OCI-LY7 (cell line): Measurements from ENCODE around the gene ZNF750. TPM values are rescaled to one million over a fixed set of nuclear protein-coding genes. Genes with fewer than 3 reads are reported as not detected.
A peak's percentile ranks its signal among the peaks of the same experiment; 100 is the strongest.
"Not testable (repeated sequence)": the region's sequence is repeated elsewhere in the genome, so short reads cannot be mapped to it uniquely, and the experiment has no call there.

ENCODE experiments used
- BruUV-seq: library from RNA; stranded (reverse); fragments of 400-500 nt; replicated peaks from 2 replicates; lab custom pipeline; 2021; lab: Mats Ljungman, UMichigan
- CTCF ChIA-PET: fragments of 300-600 bp; sonication (Branson Sonifier 250); formaldehyde crosslinking; loops from one replicate; lab custom pipeline; 2022; ENCODE audit warnings: antibody characterized with exemption; ENCODE audit not compliant: unreplicated experiment; lab: Charles Lee
- POLR2A ChIA-PET: fragments of 300-600 bp; sonication (Branson Sonifier 250); formaldehyde crosslinking; loops from one replicate; lab custom pipeline; 2022; ENCODE audit warnings: antibody characterized with exemption; lab: Charles Lee
- DNase-seq: peaks from one replicate; pipeline ENCODE4 v3.0.0-alpha.2; 2015; ENCODE audit warnings: low spot score
- H2AFZ ChIP-seq: fragments of 200-600 bp; sonication (generic), shearing (Covaris generic); 2 replicates; pipeline ENCODE4 v1.6.1; 2014; ENCODE audit warnings: mild to moderate bottlenecking, antibody characterized with exemption, low read length, moderate library complexity
- H3K27ac ChIP-seq: fragments of 200-600 bp; sonication (generic); 2 replicates; pipeline ENCODE4 v1.5.1; 2014; ENCODE audit warnings: mixed run types, low read depth, mild to moderate bottlenecking, moderate library complexity, low read length, inconsistent platforms; ENCODE audit not compliant: poor library complexity, severe bottlenecking
- H3K36me3 ChIP-seq: fragments of 200-600 bp; sonication (generic); 2 replicates; pipeline ENCODE4 v1.6.1; 2014; ENCODE audit warnings: mild to moderate bottlenecking, antibody characterized with exemption, low read length, moderate library complexity, mixed read lengths; ENCODE audit not compliant: insufficient read depth
- H3K4me1 ChIP-seq: fragments of 200-600 bp; sonication (generic); 2 replicates; pipeline ENCODE4 v1.5.1; 2014; ENCODE audit warnings: mild to moderate bottlenecking, low read length; ENCODE audit not compliant: insufficient read depth, poor library complexity, severe bottlenecking
- H3K4me2 ChIP-seq: fragments of 200-600 bp; sonication (generic); 2 replicates; pipeline ENCODE4 v1.6.1; 2014; ENCODE audit warnings: mild to moderate bottlenecking, low read length
- H3K4me3 ChIP-seq: fragments of 200-600 bp; sonication (generic); 2 replicates; pipeline ENCODE4 v1.5.1; 2014; ENCODE audit warnings: mild to moderate bottlenecking, low read depth, low read length; ENCODE audit not compliant: poor library complexity, severe bottlenecking
- H3K79me2 ChIP-seq: fragments of 200-600 bp; sonication (generic); 2 replicates; pipeline ENCODE4 v1.6.1; 2016; ENCODE audit warnings: low read depth, mild to moderate bottlenecking, low read length, moderate library complexity, mixed read lengths; ENCODE audit not compliant: insufficient read depth
- H3K9me2 ChIP-seq: fragments of 200-600 bp; sonication (generic); 2 replicates; pipeline ENCODE4 v1.6.1; 2016; ENCODE audit warnings: mild to moderate bottlenecking, low read length, mixed read lengths; ENCODE audit not compliant: insufficient read depth
- H3K9me3 ChIP-seq: fragments of 200-600 bp; sonication (generic); 2 replicates; pipeline ENCODE4 v1.6.1; 2014; ENCODE audit warnings: mild to moderate bottlenecking, mixed run types, low read length, mixed read lengths
- H4K20me1 ChIP-seq: fragments of 200-600 bp; sonication (generic); 2 replicates; pipeline ENCODE4 v1.6.1; 2014; ENCODE audit warnings: mild to moderate bottlenecking, antibody characterized with exemption, low read length, moderate library complexity, mixed read lengths; ENCODE audit not compliant: insufficient read depth
- CTCF ChIP-seq: fragments of 200-600 bp; sonication (generic); conservative IDR thresholded peaks from 2 replicates; pipeline ENCODE4 v1.5.1; 2014; ENCODE audit warnings: mild to moderate bottlenecking, antibody characterized with exemption, low read length, moderate library complexity, mixed read lengths
- EZH2phosphoT487 ChIP-seq: fragments of 200-600 bp; sonication (generic); IDR thresholded peaks from 2 replicates; pipeline ENCODE4 v1.6.1; 2018; ENCODE audit warnings: low read depth, borderline replicate concordance, mild to moderate bottlenecking, mixed run types, antibody characterized with exemption, low read length, moderate library complexity, mixed read lengths
- intact Hi-C: fragments of 100-400 bp; cut with micrococcal nuclease; formaldehyde crosslinking; loops from one replicate; pipeline ENCODE4 v1.10.0; 2022; ENCODE audit not compliant: unreplicated experiment
- total RNA-seq, 2 experiments: library from RNA; depleted of rRNA in 1 of 2; stranded (reverse); fragments of >200 nt in 1 of 2; shearing (Covaris generic) in 1 of 2; gene quantifications; 2 replicates each; pipeline ENCODE4 v1.2.3, GENCODE V29; 2014 to 2022

ZNF750 gene
- total RNA-seq, 2 experiments from 2014 or later = not detected

GRCh38 chr17:82787081-82787848 is 52.6 kb downstream of the ZNF750 start:
- Histone ChIP-seq H3K9me2 (no peaks in the 10 kb centered on the region), H3K9me3 (no peaks in the 10 kb centered on the region), H2AFZ (no peak overlapping the region), H3K36me3 (peaks cover 68% of the 10 kb centered on the region), H3K79me2 (peaks cover 4% of the 10 kb centered on the region; the same call in 1 of the 2 replicates), H3K4me3 (peak overlapping the region; percentile 16), H3K27ac (peak overlapping the region; percentile 84), H3K4me1 (peaks cover 39% of the 10 kb centered on the region), H4K20me1 (no peaks in the 10 kb centered on the region), H3K4me2 (peak overlapping the region; percentile 64)
- DNase-seq = peak; percentile 97
- ChIA-PET CTCF (no interaction called here), POLR2A (no interaction called here)
- BruUV-seq = no TSS peak
- intact Hi-C loops = loop anchor here (1.0 kb wide), 6 partner anchors 77 to 387 kb away; no protein-coding TSS in a partner anchor
- TF ChIP-seq EZH2phosphoT487 (no peak), CTCF (no peak)

- Histone ChIP-seq H3K9me3 (no peaks in the 10 kb centered on the region), H2AFZ (no peak overlapping the region), H3K79me2 (peaks cover 4% of the 10 kb centered on the region; the same call in 1 of the 2 replicates), H3K36me3 (peaks cover 72% of the 10 kb centered on the region), H3K9me2 (no peaks in the 10 kb centered on the region), H3K4me3 (no peak overlapping the region), H3K27ac (peak overlapping the region; percentile 34), H4K20me1 (no peaks in the 10 kb centered on the region), H3K4me1 (peaks cover 46% of the 10 kb centered on the region), H3K4me2 (peak overlapping the region; percentile 38)
- DNase-seq = peak; percentile 48
- POLR2A ChIA-PET = no interaction called here
- CTCF ChIA-PET = interaction anchor here (1.0 kb wide), 1 partner anchor 99 kb away, joined by 5 read pairs; no protein-coding TSS in a partner anchor
- intact Hi-C loops = no loop called here
- no peak for TF ChIP-seq EZH2phosphoT487
- peak; percentile 61 for TF ChIP-seq CTCF
- BruUV-seq = no TSS peak
Observed at GRCh38 chr17:82786427-82786826, 53.4 kb downstream of the ZNF750 start.

- H3K79me2 ChIP-seq, H3K9me3 ChIP-seq, DNase-seq, H3K9me2 ChIP-seq, H3K4me3 ChIP-seq, H4K20me1 ChIP-seq, BruUV-seq, H3K4me2 ChIP-seq, H3K27ac ChIP-seq, POLR2A ChIA-PET, H2AFZ ChIP-seq, intact Hi-C loops: not testable (repeated sequence)
- Histone ChIP-seq H3K4me1 (peaks cover 47% of the 10 kb centered on the region), H3K36me3 (peaks cover 71% of the 10 kb centered on the region)
- CTCF ChIA-PET = interaction anchor here (1.0 kb wide), 1 partner anchor 99 kb away, joined by 5 read pairs; no protein-coding TSS in a partner anchor
Observed at GRCh38 chr17:82785581-82785980, 54.2 kb downstream of the ZNF750 start.
